Bronchial epithelial cell (primary cell): ENCODE results near the gene SPAG16. TPM values are rescaled to one million over a fixed set of nuclear protein-coding genes. Genes with fewer than 3 reads are reported as not detected.

ENCODE experiments used
- DNase-seq: peaks from one replicate; pipeline ENCODE4 v3.0.0-alpha.2; 2010; ENCODE audit warnings: low read depth
- FAIRE-seq: peaks from 2 replicates; lab custom pipeline; 2011; peaks lifted over from hg19 to GRCh38; lab: Jason Lieb, UNC
- H3K27me3 ChIP-seq: 2 replicates; pipeline ENCODE4 v1.5.1; 2011; ENCODE audit warnings: low read length; ENCODE audit not compliant: control insufficient read depth, insufficient read depth
- H3K36me3 ChIP-seq: 2 replicates; pipeline ENCODE4 v1.5.1; 2011; ENCODE audit warnings: low read length; ENCODE audit not compliant: control insufficient read depth, insufficient read depth
- H3K4me3 ChIP-seq: 2 replicates; pipeline ENCODE4 v1.5.1; 2011; ENCODE audit warnings: mild to moderate bottlenecking, low read depth, low read length, control low read depth
- CTCF ChIP-seq: IDR thresholded peaks from 2 replicates; pipeline ENCODE4 v1.5.1; 2011; ENCODE audit warnings: mild to moderate bottlenecking, moderate library complexity, low read length, control low read depth, inconsistent platforms; ENCODE audit not compliant: insufficient read depth, severe bottlenecking
- total RNA-seq: library from RNA; depleted of rRNA; stranded (reverse); fragments of >200 nt; gene quantifications from 2 replicates; pipeline ENCODE4 v1.2.1, GENCODE V29; 2014

The SPAG16 gene
- total RNA-seq, 1 donor from 2014 or later = 10.8 TPM

- TF ChIP-seq CTCF = no peak
- H3K4me3 ChIP-seq = no peak overlapping the region
- no peaks in the 10 kb centered on the region for H3K27me3 ChIP-seq
- no peak for FAIRE-seq
- no peaks in the 10 kb centered on the region for H3K36me3 ChIP-seq
- DNase-seq = no peak
These were observed 343.7 kb downstream of the SPAG16 start for GRCh38 chr2:213627835-213628460.

- no peaks in the 10 kb centered on the region for H3K27me3 ChIP-seq
- peak; percentile 67 for DNase-seq
- no peaks in the 10 kb centered on the region for H3K36me3 ChIP-seq
- no peak for TF ChIP-seq CTCF
- H3K4me3 ChIP-seq = no peak overlapping the region
- FAIRE-seq = no peak
These were observed 356.6 kb downstream of the SPAG16 start for GRCh38 chr2:213640738-213641425.

GRCh38 chr2:213644926-213645325 is 360.7 kb downstream of the SPAG16 start:
- H3K27me3 ChIP-seq = no peaks in the 10 kb centered on the region
- no peak for DNase-seq
- TF ChIP-seq CTCF = no peak
- no peak overlapping the region for H3K4me3 ChIP-seq
- no peak for FAIRE-seq
- no peaks in the 10 kb centered on the region for H3K36me3 ChIP-seq

GRCh38 chr2:213649176-213649575 is 364.9 kb downstream of the SPAG16 start:
- Histone ChIP-seq H3K27me3 (no peaks in the 10 kb centered on the region), H3K36me3 (no peaks in the 10 kb centered on the region), H3K4me3 (no peak overlapping the region)
- DNase-seq = peak; percentile 15
- TF ChIP-seq CTCF = no peak
- no peak for FAIRE-seq

GRCh38 chr2:213664817-213665216 is 380.6 kb downstream of the SPAG16 start:
- DNase-seq (no peak), FAIRE-seq (no peak)
- no peak overlapping the region for H3K4me3 ChIP-seq
- no peaks in the 10 kb centered on the region for H3K36me3 ChIP-seq
- H3K27me3 ChIP-seq = no peaks in the 10 kb centered on the region
- no peak for TF ChIP-seq CTCF
